GM21619 (cell line): ENCODE results near the gene GPRC5C.

Experiments
- ATAC-seq: cut with Tn5 transposase; IDR thresholded peaks from one replicate; pipeline ENCODE4 v1.9.1; 2021; ENCODE audit not compliant: unreplicated experiment

Gene GPRC5C

DNA sequence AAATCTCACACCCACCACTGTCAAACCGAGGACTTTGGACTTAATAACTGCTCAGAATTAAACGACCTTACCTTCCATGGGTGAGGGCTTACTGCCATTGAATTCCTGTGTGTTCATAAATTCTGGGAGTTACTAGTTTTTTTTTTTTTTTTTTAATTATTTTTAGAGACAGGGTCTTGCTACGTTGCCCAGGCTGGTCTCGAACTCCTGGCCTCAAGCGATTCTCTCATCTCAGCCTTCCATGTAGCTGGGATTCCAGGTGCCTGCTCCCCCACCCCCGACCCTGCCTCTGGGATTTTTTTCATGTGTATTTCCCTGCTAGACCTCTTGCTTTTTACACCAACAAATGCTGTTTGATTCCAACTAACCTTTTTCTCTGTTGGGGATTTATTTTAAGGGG lies 19.7 kb downstream of the GPRC5C start:
- ATAC-seq: no peak

- no peak for ATAC-seq
These were observed 20.3 kb downstream of the GPRC5C start for GRCh38 chr17:74452033-74452840.

DNA sequence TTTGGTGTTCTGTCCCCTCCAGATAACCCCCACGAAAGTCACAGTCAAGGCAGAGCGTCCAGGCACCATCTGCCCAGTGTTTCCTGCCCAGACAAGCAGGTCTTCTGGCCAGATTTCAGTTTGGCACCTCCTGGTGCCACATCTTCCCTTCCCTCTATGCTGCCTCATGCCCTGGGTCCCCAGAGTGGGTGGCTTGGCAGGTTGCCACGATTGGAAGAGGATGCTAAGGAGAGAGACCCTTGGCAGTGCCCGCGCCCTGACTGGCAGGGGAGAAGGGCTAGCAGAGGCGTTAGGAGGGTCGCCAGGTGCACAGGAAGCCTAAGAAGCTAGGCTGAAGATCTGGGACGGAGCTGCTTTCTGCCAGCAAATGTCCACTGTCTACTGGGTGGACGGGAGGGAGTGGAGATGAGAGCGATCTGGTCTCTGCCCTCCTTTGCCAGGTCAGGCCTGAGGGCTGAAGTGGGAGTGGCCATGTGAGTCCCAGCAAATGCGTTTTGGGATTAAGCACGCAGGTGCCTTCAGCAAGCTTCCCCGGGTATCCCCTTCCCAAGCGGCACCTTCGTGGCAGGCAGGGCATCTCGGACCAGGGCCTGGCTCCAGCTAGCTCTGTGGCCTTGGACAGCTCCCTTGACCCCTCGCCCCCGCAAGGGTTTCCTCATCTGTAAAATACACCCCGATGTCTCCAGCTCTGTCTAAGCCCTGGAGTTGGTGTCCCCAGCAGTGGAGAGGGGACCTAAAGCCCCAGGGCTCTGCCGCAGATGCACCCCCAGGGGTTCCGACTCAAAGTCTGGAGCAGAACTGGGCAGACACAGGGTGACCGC lies 21.2 kb downstream of the GPRC5C start:
- ATAC-seq: no peak

GRCh38 chr17:74453665-74454196 lies 21.8 kb downstream of the GPRC5C start:
- ATAC-seq: peak; percentile 85

DNA sequence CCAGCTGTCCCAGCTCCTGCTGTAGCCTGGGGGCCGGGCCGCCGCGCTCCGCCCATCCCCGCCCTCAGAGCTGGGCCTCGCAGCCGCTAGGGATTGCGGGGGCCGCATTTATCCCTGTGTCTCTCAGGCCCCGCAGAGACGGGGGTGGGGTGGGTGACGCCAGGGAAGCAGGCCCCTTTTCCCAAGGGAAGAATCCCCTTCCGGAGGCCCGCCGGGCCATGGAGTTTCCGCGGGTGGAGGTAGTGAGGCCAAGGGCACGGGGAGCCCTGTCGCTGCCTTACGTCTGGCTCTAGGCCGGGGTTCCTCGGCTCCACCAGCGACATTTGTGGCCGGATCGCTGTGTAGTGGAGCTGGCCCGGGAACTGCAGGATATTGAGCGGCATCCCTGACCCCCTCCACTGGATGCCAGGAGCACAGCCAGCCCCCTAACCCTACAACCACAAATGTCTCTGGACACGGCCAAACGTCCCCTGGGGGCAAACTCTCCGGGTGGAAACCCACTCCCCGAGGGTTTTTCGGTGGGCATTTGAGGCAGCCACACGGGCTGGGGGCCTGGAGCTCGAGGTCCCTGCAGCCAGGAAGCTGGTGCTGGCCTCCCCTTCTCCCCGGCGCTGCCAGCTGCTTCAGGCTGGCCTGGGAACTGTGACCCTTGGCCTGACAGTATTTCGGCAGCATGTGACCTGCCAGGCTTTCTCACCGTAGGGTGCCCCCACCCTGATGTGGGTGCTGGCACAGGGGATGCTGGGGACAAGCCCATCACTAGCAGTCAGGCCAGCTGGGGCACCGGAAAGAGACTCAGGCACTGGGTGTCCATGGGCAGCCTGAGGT lies 22.5 kb downstream of the GPRC5C start:
- ATAC-seq: peak; percentile 21

DNA sequence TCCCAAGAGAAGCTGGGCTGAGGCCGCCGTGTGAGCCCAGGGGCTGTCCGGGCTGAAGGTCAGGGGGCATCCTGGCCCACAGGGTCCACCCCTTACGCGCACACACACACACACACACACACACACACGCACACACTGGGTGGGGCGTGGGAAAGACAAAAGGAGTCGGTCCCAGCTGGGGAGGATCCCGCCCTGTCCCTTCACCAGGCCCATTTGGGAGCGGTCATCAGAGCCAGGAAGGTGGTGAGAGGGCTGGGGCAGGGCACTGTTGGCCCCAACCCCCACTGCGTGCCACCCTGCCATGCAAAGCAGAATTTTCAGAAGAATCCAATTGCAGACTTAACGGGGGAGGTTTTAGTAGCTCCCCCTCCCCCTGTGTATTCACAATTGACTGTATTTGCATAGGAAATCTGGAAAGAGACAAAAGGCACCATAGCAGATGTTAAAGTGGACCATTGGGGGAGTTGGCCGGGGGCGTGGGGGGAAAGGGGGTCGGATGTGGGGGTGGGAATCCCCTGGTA lies 23.2 kb downstream of the GPRC5C start:
- no peak for ATAC-seq

DNA sequence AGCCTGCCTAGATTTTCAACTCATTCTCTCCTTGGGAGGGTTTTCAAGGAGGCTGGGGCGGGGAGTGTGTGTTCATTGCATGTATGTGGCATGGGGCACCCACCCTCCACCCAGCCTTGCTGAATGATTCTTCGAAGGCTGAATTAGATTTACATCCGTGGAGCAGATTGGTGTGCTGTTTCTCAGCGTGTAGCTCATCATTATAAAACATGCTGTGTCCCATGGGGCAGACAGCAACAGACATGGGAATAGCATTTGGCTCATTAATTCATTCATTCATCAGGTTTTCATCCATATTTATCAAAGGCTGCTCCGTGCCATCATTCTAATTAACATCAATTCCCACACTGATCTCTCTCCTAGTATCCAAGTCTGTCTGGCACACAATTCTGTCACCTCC lies 23.9 kb downstream of the GPRC5C start:
- ATAC-seq: no peak

DNA sequence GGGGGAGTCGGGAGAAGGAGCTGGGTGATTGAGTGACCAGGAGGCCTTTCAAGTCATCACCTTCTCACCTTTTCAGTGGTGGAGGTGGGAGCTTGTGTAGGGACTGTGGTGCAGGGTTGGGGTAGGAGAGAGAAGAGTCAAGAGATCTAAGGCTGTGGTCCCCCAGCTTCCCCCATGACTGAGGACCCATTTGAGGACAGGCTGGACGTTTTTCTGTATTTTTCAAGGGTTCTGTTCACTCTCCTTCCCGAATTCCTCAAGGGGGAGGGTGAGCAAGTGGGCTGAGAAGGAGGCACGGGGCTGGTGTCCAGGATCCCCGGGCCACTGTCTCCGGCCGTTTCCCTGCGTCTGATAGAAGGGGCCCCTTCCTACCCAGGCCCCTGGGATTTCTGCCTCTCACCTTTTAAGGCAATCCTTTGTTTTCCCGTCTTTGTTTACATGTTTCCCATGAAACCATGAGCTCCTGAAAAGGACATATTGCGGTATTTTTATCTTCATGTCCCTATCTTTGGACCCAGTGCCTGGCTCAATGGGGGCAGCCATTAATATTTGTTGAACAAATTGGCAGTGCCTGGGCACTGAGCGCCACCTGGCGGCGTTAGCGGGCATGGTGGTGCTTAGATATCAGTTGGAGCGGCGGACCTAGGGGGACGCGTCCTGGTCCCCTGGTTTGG lies 25.4 kb downstream of the GPRC5C start:
- ATAC-seq: no peak

DNA sequence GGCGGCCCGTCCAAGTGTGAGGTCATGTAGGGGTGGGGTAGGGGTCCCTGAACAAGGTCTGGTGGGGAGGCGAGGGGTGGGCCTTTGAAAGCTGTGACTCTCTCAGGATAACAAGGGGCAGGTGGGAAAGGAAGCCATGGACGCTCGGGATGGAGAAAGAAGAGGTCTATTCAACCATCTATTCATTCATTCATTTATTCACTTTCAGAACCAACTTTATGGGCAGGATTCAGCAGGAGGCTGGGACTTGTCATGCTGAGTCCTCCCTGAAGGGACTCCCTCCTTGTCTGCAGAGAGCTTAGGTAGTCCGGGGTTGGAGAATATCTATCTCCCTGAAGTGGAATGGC lies 25.9 kb downstream of the GPRC5C start:
- no peak for ATAC-seq

DNA sequence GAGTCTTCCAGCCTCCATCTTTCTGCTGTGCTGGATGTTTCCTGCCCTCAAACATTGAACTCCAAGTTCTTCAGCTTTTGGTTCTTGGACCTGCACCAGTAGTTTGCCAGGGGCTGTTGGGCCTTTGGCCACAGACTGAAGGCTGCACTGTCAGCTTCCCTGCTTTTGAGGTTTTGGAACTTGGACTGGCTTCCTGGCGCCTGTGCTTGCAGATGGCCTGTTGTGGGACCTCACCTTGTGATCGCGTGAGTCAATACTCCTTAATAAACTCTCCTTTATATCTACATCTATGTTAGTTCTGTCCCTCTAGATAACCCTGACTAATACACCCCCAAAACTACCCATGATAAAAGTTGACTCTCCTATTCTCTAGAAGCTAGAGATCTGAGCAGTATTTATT lies 26.9 kb downstream of the GPRC5C start:
- ATAC-seq: no peak

DNA sequence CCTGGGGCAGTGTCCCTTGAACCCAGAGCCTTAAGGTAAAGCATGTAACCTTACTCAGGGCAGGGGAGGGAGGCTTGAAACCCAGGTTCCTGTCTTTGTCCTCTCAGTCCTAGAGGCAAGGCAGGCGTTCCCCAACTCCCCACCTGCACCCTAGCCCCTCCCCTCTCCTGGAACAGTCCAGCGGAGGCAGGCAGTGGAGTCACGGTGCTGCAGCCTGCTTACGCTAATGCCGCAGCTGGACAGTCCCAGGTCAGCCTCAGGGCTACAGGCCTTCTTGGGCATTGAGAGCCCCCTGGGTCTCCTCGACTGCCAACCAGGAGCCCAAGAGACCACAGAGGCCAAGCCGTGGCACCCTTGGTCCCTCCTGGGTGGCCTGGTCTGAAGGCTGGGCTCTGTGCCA lies 27.7 kb downstream of the GPRC5C start:
- no peak for ATAC-seq

- no peak for ATAC-seq
These were observed 28.4 kb downstream of the GPRC5C start for GRCh38 chr17:74460241-74460640.

DNA sequence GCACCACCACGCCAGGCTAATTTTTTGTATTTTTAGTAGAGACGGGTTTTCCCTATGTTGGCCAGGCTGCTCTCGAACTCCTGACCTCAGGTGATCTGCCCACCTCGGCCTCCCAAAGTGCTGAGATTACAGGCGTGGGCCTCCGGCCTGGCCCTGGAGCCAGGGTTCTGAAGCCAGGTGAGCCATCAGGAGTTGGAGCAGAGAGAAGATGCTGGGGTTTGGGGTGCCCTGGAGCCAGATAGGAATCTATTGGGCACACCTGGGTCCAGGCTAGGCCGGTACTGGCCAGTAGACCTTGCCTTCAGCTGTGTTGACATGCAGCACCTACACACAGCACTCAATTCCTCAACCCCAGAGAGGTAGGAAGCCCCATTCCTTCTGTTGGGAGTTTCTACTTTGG lies 29.1 kb downstream of the GPRC5C start:
- ATAC-seq: no peak

- no peak for ATAC-seq
These were observed 29.7 kb downstream of the GPRC5C start for GRCh38 chr17:74461611-74462010.

DNA sequence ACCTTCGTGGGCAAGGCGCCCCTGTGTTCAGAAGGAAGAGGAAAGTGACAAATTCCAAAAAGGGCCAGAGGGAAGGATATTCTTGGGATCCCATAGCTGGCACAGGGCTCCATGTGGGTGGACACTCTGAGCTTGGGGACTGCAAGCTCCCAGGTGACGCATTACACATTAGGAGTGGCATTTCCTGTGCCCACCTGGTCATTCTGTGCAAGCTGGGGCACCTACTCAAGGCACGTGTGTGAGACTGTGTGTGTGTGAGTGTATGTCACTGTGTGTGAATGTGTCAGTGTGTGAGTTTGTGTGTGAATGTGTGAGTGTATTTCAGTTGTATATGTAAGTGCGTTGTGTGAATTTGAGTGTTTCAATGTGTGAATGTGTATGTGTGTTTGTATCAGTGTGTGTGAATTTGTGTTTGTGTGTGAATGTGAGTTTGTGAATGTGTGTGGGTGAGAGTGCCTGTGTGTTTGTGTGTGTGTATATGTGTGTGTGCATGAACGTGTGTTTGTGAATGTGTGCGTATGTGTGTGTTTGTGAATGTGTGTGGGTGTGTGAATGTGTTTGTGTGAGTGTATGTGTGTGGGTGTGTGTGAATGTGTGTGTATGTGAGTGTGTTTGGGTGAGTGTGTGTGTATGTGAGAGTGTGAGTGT lies 33.0 kb downstream of the GPRC5C start:
- no peak for ATAC-seq

DNA sequence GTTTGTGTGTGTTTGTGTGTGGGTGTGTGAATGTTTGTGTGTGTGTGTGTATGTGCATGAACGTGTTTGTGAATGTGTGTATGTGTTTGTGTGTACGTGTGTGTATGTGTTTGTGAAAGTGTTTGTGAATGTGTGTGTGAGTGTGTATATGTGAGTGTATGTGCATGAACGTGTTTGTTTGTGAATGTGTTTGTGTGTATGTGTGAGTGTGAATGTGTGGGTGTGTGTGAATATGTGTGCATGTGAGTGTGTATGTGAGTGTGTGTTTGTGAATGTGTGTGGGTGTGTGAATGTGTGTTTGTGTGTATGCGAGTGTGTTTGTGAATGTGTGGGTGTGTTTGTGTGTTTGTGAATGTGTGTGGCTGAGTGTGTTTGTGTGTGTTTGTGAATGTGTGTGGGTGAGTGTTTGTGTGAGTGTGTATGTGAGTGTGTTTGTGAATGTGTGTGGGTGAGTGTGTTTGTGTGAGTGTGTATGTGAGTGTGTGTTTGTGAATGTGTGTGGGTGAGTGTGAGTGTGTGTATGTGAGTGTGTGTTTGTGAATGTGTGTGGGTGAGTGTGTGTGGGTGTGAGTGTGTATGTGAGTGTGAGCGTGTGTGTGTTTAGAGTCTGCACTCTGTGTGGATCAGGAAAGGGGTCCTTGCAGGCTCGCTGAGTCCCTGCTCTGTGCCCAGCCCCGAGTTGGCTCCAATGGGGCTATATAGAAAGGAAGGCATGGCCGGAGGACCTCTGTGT lies 33.7 kb downstream of the GPRC5C start:
- no peak for ATAC-seq

DNA sequence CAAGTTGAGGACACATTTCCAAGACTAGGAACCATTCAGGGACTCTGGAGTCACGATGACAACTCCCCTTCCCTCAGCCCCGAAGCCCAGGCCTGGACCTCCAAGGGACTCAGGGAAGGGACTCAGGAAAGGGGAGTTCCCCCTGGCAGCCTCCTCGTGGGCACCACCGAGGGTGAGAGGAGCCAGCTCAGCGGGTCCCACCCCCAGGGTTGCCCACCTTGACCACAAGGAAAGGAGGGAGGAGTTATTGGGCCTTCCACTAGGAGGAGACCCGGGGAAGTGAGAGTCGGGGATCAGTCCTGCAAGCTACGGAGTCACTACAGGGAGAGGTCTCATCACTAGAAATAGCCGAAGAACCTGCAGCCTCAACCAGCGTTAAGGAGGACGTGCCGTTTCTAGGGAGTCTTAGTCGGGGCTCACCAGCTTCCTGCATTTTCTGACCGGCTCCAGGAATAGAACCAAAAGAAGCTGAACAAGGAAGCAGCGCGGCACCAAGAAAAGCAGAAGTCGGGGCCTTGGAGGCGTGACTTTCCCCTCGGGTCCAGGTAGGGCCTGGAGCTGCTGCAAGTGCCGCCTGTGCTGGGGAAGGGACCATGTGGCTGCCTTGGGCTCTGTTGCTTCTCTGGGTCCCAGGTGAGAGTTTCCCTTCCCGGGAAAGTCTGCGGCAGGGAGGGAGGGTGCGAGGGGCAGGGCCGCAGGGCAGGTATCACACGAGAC lies 34.4 kb downstream of the GPRC5C start, which contains the start of gene CD300A:
Gene CD300A (plus strand): TSS at position 524 of the 717 bp plus-strand sequence. CDS start 70 bp downstream, at position 594.
- no peak for ATAC-seq

GRCh38 chr17:74466828-74467184 lies 34.9 kb downstream of the GPRC5C start:
- ATAC-seq: no peak
